HepG2 (cell line): ENCODE results near the gene THEMIS. TPM values are rescaled to one million over a fixed set of nuclear protein-coding genes. Genes with fewer than 3 reads are reported as not detected.

ENCODE experiments used
- ATAC-seq: fragments of 200-7000 bp; cut with Tn5 transposase; 3 replicates; pipeline ENCODE4 v1.9.1; 2020; ENCODE audit warnings: mild to moderate bottlenecking, moderate library complexity
- BruUV-seq: library from RNA; stranded (reverse); fragments of 400-500 nt; replicated peaks from 2 replicates; lab custom pipeline; 2021; lab: Mats Ljungman, UMichigan
- CTCF ChIA-PET: fragments of 300-600 bp; formaldehyde crosslinking; extraction: SDS; loops from one replicate; lab custom pipeline; 2021; ENCODE audit warnings: low total read pairs, inconsistent platforms, low intra/inter-chr PET ratio; lab: Yijun Ruan, JAX
- POLR2A ChIA-PET: fragments of 350-600 bp; sonication (Branson Sonifier 250); formaldehyde crosslinking; loops from one replicate; lab custom pipeline; 2020; ENCODE audit warnings: antibody characterized with exemption, inconsistent platforms; lab: Yijun Ruan, JAX
- DNase-seq: peaks from one replicate; pipeline ENCODE4 v3.0.0-alpha.2; 2015; ENCODE audit warnings: low spot score
- FAIRE-seq: peaks from 3 replicates; lab custom pipeline; 2011; peaks lifted over from hg19 to GRCh38; lab: Jason Lieb, UNC
- H2AFZ ChIP-seq: one replicate; pipeline ENCODE4 v1.6.1; 2011; ENCODE audit warnings: low read length, inconsistent platforms
- H3K27ac ChIP-seq: fragments of 300-600 bp; 3 replicates; pipeline ENCODE4 v1.8.0; 2011; ENCODE audit warnings: mixed run types, mild to moderate bottlenecking, mixed read lengths, low read length, inconsistent platforms; ENCODE audit not compliant: insufficient read depth; ENCODE audit errors: extremely low read length
- H3K27me3 ChIP-seq, 2 experiments: fragments of 200-600 bp in 1 of 2; 2 replicates in 1 of 2; 3 replicates in 1 of 2; pipeline versions ENCODE4 v1.6.0 to v1.8.0; 2011; ENCODE audit warnings: low read length in 2 of 2, mild to moderate bottlenecking in 2 of 2, moderate library complexity in 2 of 2, inconsistent platforms in 1 of 2; ENCODE audit not compliant: insufficient read depth in 2 of 2, control insufficient read depth in 1 of 2
- H3K36me3 ChIP-seq, 2 experiments: fragments of 200-600 bp in 1 of 2; replicated peaks in 1 of 2; 2 replicates in 1 of 2; 3 replicates in 1 of 2; pipeline versions ENCODE4 v1.5.1 to v1.8.0; 2011; ENCODE audit warnings: low read length in 2 of 2, inconsistent platforms in 1 of 2; ENCODE audit not compliant: insufficient read depth in 2 of 2, control insufficient read depth in 1 of 2
- H3K4me1 ChIP-seq: 2 replicates; pipeline ENCODE4 v1.5.1; 2012; ENCODE audit warnings: low read length, inconsistent platforms; ENCODE audit not compliant: insufficient read depth
- H3K4me2 ChIP-seq: 2 replicates; pipeline ENCODE4 v1.6.0; 2011; ENCODE audit warnings: low read depth, low read length, inconsistent platforms
- H3K4me3 ChIP-seq, 3 experiments: fragments of 200-600 bp in 1 of 3; sonication (generic), shearing (Covaris generic) in 1 of 3; replicated peaks in 1 of 3; 2 replicates each; pipeline ENCODE4 v1.5.1; 2011 to 2016; ENCODE audit warnings: low read length in 3 of 3, inconsistent platforms in 2 of 3, low read depth in 2 of 3, mild to moderate bottlenecking in 2 of 3, control low read depth in 1 of 3, mixed read lengths in 1 of 3; ENCODE audit not compliant: insufficient read depth in 1 of 3
- H3K79me2 ChIP-seq: one replicate; pipeline ENCODE4 v1.6.1; 2011; ENCODE audit warnings: low read length, inconsistent platforms; ENCODE audit not compliant: insufficient read depth
- H3K9ac ChIP-seq: 2 replicates; pipeline ENCODE4 v1.6.0; 2011; ENCODE audit warnings: mild to moderate bottlenecking, low read depth, low read length, inconsistent platforms; ENCODE audit not compliant: insufficient read depth
- H3K9me3 ChIP-seq: 2 replicates; pipeline ENCODE4 v1.5.1; 2012; ENCODE audit warnings: mild to moderate bottlenecking, low read length
- H4K20me1 ChIP-seq: 2 replicates; pipeline ENCODE4 v1.6.0; 2011; ENCODE audit warnings: inconsistent platforms, mild to moderate bottlenecking, low read length, moderate library complexity; ENCODE audit not compliant: insufficient read depth
- CSRNP1 ChIP-seq: sonication (generic); formaldehyde crosslinking; IDR thresholded peaks from 2 replicates; pipeline ENCODE4 v1.8.1; 2023; ENCODE audit warnings: mild to moderate bottlenecking, missing genetic modification reagents
- GZF1 ChIP-seq: sonication (generic); formaldehyde crosslinking; IDR thresholded peaks from 2 replicates; pipeline ENCODE4 v1.5.1; 2020; ENCODE audit warnings: mild to moderate bottlenecking, missing genetic modification reagents
- HNF1B ChIP-seq: sonication (generic); formaldehyde crosslinking; IDR thresholded peaks from 2 replicates; pipeline ENCODE4 v1.5.1; 2020; ENCODE audit warnings: mild to moderate bottlenecking, moderate library complexity, missing genetic modification reagents
- IKZF1 ChIP-seq: fragments of 450-650 bp; IDR thresholded peaks from 2 replicates; pipeline ENCODE4 v1.7.1; 2016
- KDM5A ChIP-seq: fragments of 200-600 bp; sonication (generic); IDR thresholded peaks from 2 replicates; pipeline ENCODE4 v1.7.0; 2018; ENCODE audit warnings: antibody characterized with exemption, mild to moderate bottlenecking, low read length, borderline replicate concordance
- NR3C1 ChIP-seq: sonication (generic); formaldehyde crosslinking; IDR thresholded peaks from 2 replicates; pipeline ENCODE4 v1.4.0; 2020; ENCODE audit warnings: missing genetic modification reagents
- SCMH1 ChIP-seq: sonication (generic); formaldehyde crosslinking; IDR thresholded peaks from 2 replicates; pipeline ENCODE4 v1.9.0; 2021; ENCODE audit warnings: missing genetic modification reagents, mild to moderate bottlenecking, borderline replicate concordance
- TCF7 ChIP-seq: sonication (generic); IDR thresholded peaks from 2 replicates; pipeline ENCODE4 v1.6.1; 2016; ENCODE audit warnings: antibody characterized with exemption, low read depth
- ZNF574 ChIP-seq: sonication (generic); formaldehyde crosslinking; IDR thresholded peaks from 2 replicates; pipeline ENCODE4 v1.4.0; 2020; ENCODE audit warnings: missing genetic modification reagents
- ZNF678 ChIP-seq: sonication (generic); formaldehyde crosslinking; IDR thresholded peaks from 2 replicates; pipeline ENCODE4 v1.4.0; 2020; ENCODE audit warnings: mild to moderate bottlenecking, missing genetic modification reagents
- ZNF75D ChIP-seq: sonication (generic); formaldehyde crosslinking; IDR thresholded peaks from 2 replicates; pipeline ENCODE4 v1.8.1; 2023; ENCODE audit warnings: missing genetic modification reagents, mild to moderate bottlenecking, borderline replicate concordance
- ZNF761 ChIP-seq: sonication (generic); formaldehyde crosslinking; conservative IDR thresholded peaks from 2 replicates; pipeline ENCODE4 v1.4.0; 2020; ENCODE audit warnings: mild to moderate bottlenecking, missing genetic modification reagents
- ZNF772 ChIP-seq: sonication (generic); formaldehyde crosslinking; IDR thresholded peaks from 2 replicates; pipeline ENCODE4 v1.5.0; 2020; ENCODE audit warnings: mild to moderate bottlenecking, missing genetic modification reagents
- ZNF839 ChIP-seq: sonication (generic); formaldehyde crosslinking; IDR thresholded peaks from 2 replicates; pipeline ENCODE4 v1.4.0; 2020; ENCODE audit warnings: missing genetic modification reagents, mild to moderate bottlenecking, borderline replicate concordance
- WGBS: methylation state at CpG from one replicate; pipeline ENCODE4 v1.1.6; 2017; ENCODE audit warnings: low lambda C conversion rate; 5-methylcytosine and 5-hydroxymethylcytosine counted together
- in situ Hi-C: cut with HindIII; loops from 2 replicates; pipeline ENCODE4 v1.10.0; 2017; ENCODE audit warnings: low pct_unique_long_range_greater_than_20kb; ENCODE audit not compliant: extremely low pct_ligation_motif_present
- intact Hi-C: fragments of 100-400 bp; cut with micrococcal nuclease; formaldehyde crosslinking; loops from one replicate; pipeline ENCODE4 v1.10.0; 2022; ENCODE audit not compliant: unreplicated experiment
- polyA plus RNA-seq, 8 experiments: library from polyadenylated mRNA; depleted of rRNA in 3 of 8; stranded (reverse) in 7 of 8; unstranded in 1 of 8; fragments of >200 nt; fragmentation: Illumina TruSeq in 4 of 8; extraction: Trizol in 4 of 8; gene quantifications; 2 replicates each; pipeline versions ENCODE4 v1.2.1 to v1.2.3, GENCODE V29; 2011 to 2016; ENCODE audit warnings: low read depth in 4 of 8, missing spikeins in 1 of 8, mixed read lengths in 1 of 8; ENCODE audit not compliant: insufficient read depth in 1 of 8
- total RNA-seq, 5 experiments: library from RNA; depleted of rRNA; stranded (reverse); fragments of >200 nt; fragmentation: Illumina TruSeq; extraction: Trizol; gene quantifications; 2 replicates each; pipeline ENCODE4 v1.2.3, GENCODE V29; 2016; ENCODE audit warnings: low read depth in 1 of 5

THEMIS gene
- total and polyA plus RNA-seq, 2 of the 13 experiments (the other 11 are each of a cell fraction or from before 2014, with no cell fraction given): not detected

GRCh38 chr6:127869183-127869582 is 31.7 kb downstream of the THEMIS start (continued):
- TF ChIP-seq IKZF1 (no peak), CSRNP1 (no peak), ZNF839 (CRISPR knock-in tag) (no peak), GZF1 (no peak), NR3C1 (CRISPR knock-in tag) (no peak), ZNF678 (no peak), SCMH1 (no peak), HNF1B (CRISPR knock-in tag) (no peak), ZNF75D (CRISPR knock-in tag) (no peak), ZNF772 (CRISPR knock-in tag) (no peak), TCF7 (no peak), KDM5A (no peak)

GRCh38 chr6:127868338-127868737 is 32.5 kb downstream of the THEMIS start:
- Histone ChIP-seq H3K4me2 (no peak overlapping the region), H3K27ac (no peak overlapping the region), H3K4me3 (no peak overlapping the region), H3K9ac (no peak overlapping the region), H3K36me3 (no peaks in the 10 kb centered on the region), H3K9me3 (peaks cover 10% of the 10 kb centered on the region), H2AFZ (no peak overlapping the region), H3K4me1 (peaks cover 10% of the 10 kb centered on the region), H3K27me3 (no peaks in the 10 kb centered on the region), H3K79me2 (no peaks in the 10 kb centered on the region), H4K20me1 (no peaks in the 10 kb centered on the region)
- intact Hi-C loops: no loop called here
- ATAC-seq: no peak
- no peak for DNase-seq
- 41% methylated on average over 1 of the region's 1 CpG for WGBS
- no TSS peak for BruUV-seq
- in situ Hi-C loops: loop anchor here (10.0 kb wide), 1 partner anchor 666 kb away; no protein-coding TSS in a partner anchor
- no peak for TF ChIP-seq ZNF574 (CRISPR knock-in tag)
- no peak for TF ChIP-seq ZNF761 (CRISPR knock-in tag)
- CTCF ChIA-PET: no interaction called here
- POLR2A ChIA-PET: no interaction called here
- FAIRE-seq: no peak
